GM18505 (cell line): ENCODE measurements around the gene TRIM33.
"Not testable (repeated sequence)": the region's sequence is repeated elsewhere in the genome, so short reads cannot be mapped to it uniquely, and the experiment has no call there.

Experiments used
- ATAC-seq: cut with Tn5 transposase; IDR thresholded peaks from one replicate; pipeline ENCODE4 v1.9.1; 2021; ENCODE audit not compliant: unreplicated experiment
- POLR2A ChIP-seq: IDR thresholded peaks from 4 replicates; pipeline ENCODE4 v1.6.1; 2011; ENCODE audit warnings: borderline replicate concordance; ENCODE audit not compliant: insufficient read depth, insufficient read length; ENCODE audit errors: extremely low read depth

TRIM33 gene

GRCh38 chr1:114441332-114441731 is 69.7 kb downstream of the TRIM33 start:
- no peak for ATAC-seq
- no peak for TF ChIP-seq POLR2A

- no peak for ATAC-seq
- no peak for TF ChIP-seq POLR2A
Observed at GRCh38 chr1:114439369-114439768, 71.6 kb downstream of the TRIM33 start.

- TF ChIP-seq POLR2A: no peak
- no peak for ATAC-seq
Observed at GRCh38 chr1:114437812-114438211, 73.2 kb downstream of the TRIM33 start.

GRCh38 chr1:114436799-114437198 is 74.2 kb downstream of the TRIM33 start:
- TF ChIP-seq POLR2A: no peak
- ATAC-seq: no peak

- ATAC-seq: no peak
- TF ChIP-seq POLR2A: no peak
Observed at GRCh38 chr1:114435088-114435715, 75.8 kb downstream of the TRIM33 start.

GRCh38 chr1:114431026-114431425 is 80.0 kb downstream of the TRIM33 start:
- TF ChIP-seq POLR2A: no peak
- ATAC-seq: no peak

- no peak for ATAC-seq
- TF ChIP-seq POLR2A: no peak
Observed at GRCh38 chr1:114428083-114428754, 82.8 kb downstream of the TRIM33 start.

GRCh38 chr1:114427612-114428011 is 83.4 kb downstream of the TRIM33 start:
- no peak for ATAC-seq
- TF ChIP-seq POLR2A: no peak

GRCh38 chr1:114423455-114423854 is 87.5 kb downstream of the TRIM33 start:
- TF ChIP-seq POLR2A: no peak
- no peak for ATAC-seq

GRCh38 chr1:114418948-114419347 is 92.1 kb downstream of the TRIM33 start:
- ATAC-seq: not testable (repeated sequence)

- no peak for ATAC-seq
- no peak for TF ChIP-seq POLR2A
Observed at GRCh38 chr1:114397601-114398000, 113.4 kb downstream of the TRIM33 start.

GRCh38 chr1:114395863-114396262 is 115.1 kb downstream of the TRIM33 start:
- TF ChIP-seq POLR2A: no peak

GRCh38 chr1:114390960-114391359 is 120.0 kb downstream of the TRIM33 start:
- ATAC-seq: no peak
- TF ChIP-seq POLR2A: no peak

More at GRCh38 chr1:114395863-114396262, 115.1 kb downstream of the TRIM33 start:
- ATAC-seq: no peak

GRCh38 chr1:114390361-114390760 is 120.6 kb downstream of the TRIM33 start:
- ATAC-seq: no peak
- no peak for TF ChIP-seq POLR2A

- no peak for TF ChIP-seq POLR2A
- no peak for ATAC-seq
Observed at GRCh38 chr1:114388432-114389003, 122.5 kb downstream of the TRIM33 start.

- not testable (repeated sequence) for ATAC-seq
Observed at GRCh38 chr1:114387585-114387984, 123.4 kb downstream of the TRIM33 start.
